Mesodermal cell (in vitro differentiated cells): Measurements from ENCODE around the gene COL19A1.

Experiments used
- H3K27ac ChIP-seq: 2 replicates; pipeline ENCODE4 v1.7.0; 2013; ENCODE audit warnings: mild to moderate bottlenecking, low read depth, low read length, moderate library complexity; ENCODE audit not compliant: severe bottlenecking
- H3K36me3 ChIP-seq: 2 replicates; pipeline ENCODE4 v1.7.1; 2013; ENCODE audit warnings: mild to moderate bottlenecking, low read length, moderate library complexity; ENCODE audit not compliant: control insufficient read depth, insufficient read depth
- H3K4me1 ChIP-seq: one replicate; pipeline ENCODE4 v1.7.1; 2013; ENCODE audit warnings: mild to moderate bottlenecking, low read length; ENCODE audit not compliant: insufficient read depth, control insufficient read depth, poor library complexity, severe bottlenecking
- H3K4me3 ChIP-seq: 2 replicates; pipeline ENCODE4 v1.7.0; 2013; ENCODE audit warnings: low read length, control low read depth, mild to moderate bottlenecking; ENCODE audit not compliant: insufficient read depth, poor library complexity, severe bottlenecking; ENCODE audit errors: extremely low read depth
- H3K9me3 ChIP-seq: 2 replicates; pipeline ENCODE4 v1.7.1; 2013; ENCODE audit warnings: mild to moderate bottlenecking, low read length, moderate library complexity; ENCODE audit not compliant: control insufficient read depth
- WGBS, 2 experiments: methylation state at CpG; one replicate each; pipeline ENCODE4 v1.1.5; 2013; ENCODE audit warnings: missing lambda C conversion rate in 2 of 2; ENCODE audit not compliant: insufficient coverage in 2 of 2; 5-methylcytosine and 5-hydroxymethylcytosine counted together

COL19A1 gene

GRCh38 chr6:70051197-70052124, 185.1 kb downstream of the COL19A1 start:
- Histone ChIP-seq H3K9me3 (no peaks in the 10 kb centered on the region), H3K27ac (no peak overlapping the region), H3K4me1 (no peaks in the 10 kb centered on the region), H3K36me3 (no peaks in the 10 kb centered on the region), H3K4me3 (no peak overlapping the region)
- 78 to 81% methylated on average over 4 to 5 of the region's 5 CpGs for WGBS, 2 experiments

- H3K9me3 ChIP-seq = no peaks in the 10 kb centered on the region
- 88% methylated on average over 1 of the region's 2 CpGs; no CpG with 5 or more reads in 1 of the 2 experiments for WGBS, 2 experiments
- H3K36me3 ChIP-seq = no peaks in the 10 kb centered on the region
- H3K4me1 ChIP-seq = no peaks in the 10 kb centered on the region
- no peak overlapping the region for H3K4me3 ChIP-seq
- H3K27ac ChIP-seq = no peak overlapping the region
Measured at GRCh38 chr6:70059039-70059719, 192.8 kb downstream of the COL19A1 start.

GRCh38 chr6:70060680-70061079, 194.3 kb downstream of the COL19A1 start:
- no peak overlapping the region for H3K27ac ChIP-seq
- H3K9me3 ChIP-seq = no peaks in the 10 kb centered on the region
- H3K4me1 ChIP-seq = no peaks in the 10 kb centered on the region
- no peak overlapping the region for H3K4me3 ChIP-seq
- no peaks in the 10 kb centered on the region for H3K36me3 ChIP-seq
- WGBS, 2 experiments = no CpG with 5 or more reads among the region's 5 CpGs

GRCh38 chr6:70061546-70061945, 195.2 kb downstream of the COL19A1 start:
- Histone ChIP-seq H3K36me3 (no peaks in the 10 kb centered on the region), H3K4me3 (no peak overlapping the region), H3K27ac (no peak overlapping the region), H3K4me1 (no peaks in the 10 kb centered on the region), H3K9me3 (no peaks in the 10 kb centered on the region)
- no CpG with 5 or more reads among the region's 2 CpGs for WGBS, 2 experiments

GRCh38 chr6:70062010-70062409, 195.7 kb downstream of the COL19A1 start:
- H3K4me3 ChIP-seq = no peak overlapping the region
- H3K27ac ChIP-seq = no peak overlapping the region
- H3K9me3 ChIP-seq = no peaks in the 10 kb centered on the region
- no peaks in the 10 kb centered on the region for H3K36me3 ChIP-seq
- WGBS, 2 experiments = no CpG with 5 or more reads among the region's 1 CpG
- H3K4me1 ChIP-seq = no peaks in the 10 kb centered on the region

- H3K4me3 ChIP-seq = no peak overlapping the region
- 50 to 88% methylated on average over 1 of the region's 1 CpG for WGBS, 2 experiments
- H3K9me3 ChIP-seq = no peaks in the 10 kb centered on the region
- no peak overlapping the region for H3K27ac ChIP-seq
- no peaks in the 10 kb centered on the region for H3K4me1 ChIP-seq
- no peaks in the 10 kb centered on the region for H3K36me3 ChIP-seq
Measured at GRCh38 chr6:70072540-70073179, 206.3 kb downstream of the COL19A1 start.

GRCh38 chr6:70073637-70074036, 207.3 kb downstream of the COL19A1 start:
- Histone ChIP-seq H3K4me1 (no peaks in the 10 kb centered on the region), H3K9me3 (no peaks in the 10 kb centered on the region), H3K4me3 (no peak overlapping the region), H3K36me3 (no peaks in the 10 kb centered on the region), H3K27ac (no peak overlapping the region)

GRCh38 chr6:70079241-70079640, 212.9 kb downstream of the COL19A1 start:
- Histone ChIP-seq H3K9me3 (no peaks in the 10 kb centered on the region), H3K27ac (no peak overlapping the region), H3K4me3 (no peak overlapping the region), H3K4me1 (no peaks in the 10 kb centered on the region), H3K36me3 (no peaks in the 10 kb centered on the region)
- 93 to 100% methylated on average over 2 to 3 of the region's 3 CpGs for WGBS, 2 experiments

GRCh38 chr6:70080443-70081070, 214.2 kb downstream of the COL19A1 start:
- Histone ChIP-seq H3K9me3 (no peaks in the 10 kb centered on the region), H3K36me3 (no peaks in the 10 kb centered on the region)
- WGBS, 2 experiments = 88% methylated on average over 3 of the region's 4 CpGs; no CpG with 5 or more reads in 1 of the 2 experiments

GRCh38 chr6:70082830-70083229, 216.5 kb downstream of the COL19A1 start:
- Histone ChIP-seq H3K4me1 (no peaks in the 10 kb centered on the region), H3K36me3 (no peaks in the 10 kb centered on the region), H3K27ac (no peak overlapping the region), H3K4me3 (no peak overlapping the region), H3K9me3 (no peaks in the 10 kb centered on the region)
- WGBS, 2 experiments = 94% methylated on average over 3 of the region's 7 CpGs; no CpG with 5 or more reads in 1 of the 2 experiments

More at GRCh38 chr6:70080443-70081070, 214.2 kb downstream of the COL19A1 start:
- Histone ChIP-seq H3K4me1 (no peaks in the 10 kb centered on the region), H3K27ac (no peak overlapping the region), H3K4me3 (no peak overlapping the region)
